Measurements from ENCODE around the gene CA10. TPM values are rescaled to one million over a fixed set of nuclear protein-coding genes. Genes with fewer than 3 reads are reported as not detected.

The CA10 gene
- total RNA-seq, 1 donor from 2014 or later, result not detected

- no peak for DNase-seq (ENCODE audit: low read depth)
Observed at GRCh38 chr17:51770027-51770759, 388.3 kb downstream of the CA10 start.

- DNase-seq (ENCODE audit: low read depth), result no peak
Observed at GRCh38 chr17:51769231-51769630, 389.3 kb downstream of the CA10 start.

DNA sequence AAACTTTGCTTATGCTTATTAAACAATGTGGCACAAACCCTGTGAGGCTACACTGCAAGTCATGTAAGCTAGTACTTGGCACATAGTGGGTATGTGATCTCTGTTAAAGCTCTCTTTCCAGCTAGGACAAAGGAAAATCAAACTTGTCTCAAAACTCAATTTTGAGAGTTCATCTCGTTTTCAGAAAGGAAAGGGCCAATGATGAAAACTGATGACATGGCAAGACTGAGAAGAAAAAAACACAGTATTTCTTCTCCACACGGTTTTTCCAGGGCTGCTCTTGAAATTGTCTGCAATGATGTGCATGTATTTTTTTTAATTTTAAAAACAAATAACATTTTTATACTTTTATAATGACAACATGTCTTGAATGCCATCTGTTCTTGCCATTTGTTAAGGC is 389.8 kb downstream of the CA10 start:
- no peak for DNase-seq (ENCODE audit: low read depth)

- no peak for DNase-seq (ENCODE audit: low read depth)
Observed at GRCh38 chr17:51767287-51767686, 391.2 kb downstream of the CA10 start.

- no peak for DNase-seq (ENCODE audit: low read depth)
Observed at GRCh38 chr17:51765282-51766135, 393.0 kb downstream of the CA10 start.

DNA sequence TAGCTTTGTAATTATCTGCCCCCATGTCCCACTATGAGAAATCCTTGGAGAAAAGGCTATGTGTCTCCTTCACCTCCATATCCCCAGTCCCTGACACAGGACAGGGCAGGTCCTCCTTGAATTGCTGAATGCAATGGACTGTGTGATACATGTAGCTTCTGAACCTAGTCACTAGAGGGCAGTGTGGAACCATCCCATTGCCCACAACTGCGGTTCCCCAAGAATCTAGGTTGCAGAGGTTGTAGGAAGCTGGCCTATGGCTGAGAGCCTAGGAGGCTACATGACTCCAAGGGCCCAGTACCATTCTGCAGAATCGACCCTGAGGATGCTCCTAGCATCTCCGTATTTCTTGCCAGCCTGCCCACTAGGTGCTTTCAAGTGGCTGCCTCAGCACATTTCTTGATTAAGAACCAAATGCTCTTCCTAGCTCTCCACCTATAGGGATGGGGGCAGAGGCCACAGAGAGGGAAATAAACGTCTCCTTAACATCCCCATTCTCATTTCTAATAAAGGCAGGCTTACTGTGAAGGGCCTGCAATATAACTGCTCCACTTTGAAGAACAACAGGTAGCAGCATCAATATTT is 394.0 kb downstream of the CA10 start:
- DNase-seq (ENCODE audit: low read depth), result peak; percentile 76

GRCh38 chr17:51763058-51763457 is 395.5 kb downstream of the CA10 start:
- no peak for DNase-seq (ENCODE audit: low read depth)

- DNase-seq (ENCODE audit: low read depth), result no peak
Observed at GRCh38 chr17:51761105-51761504, 397.4 kb downstream of the CA10 start.

- no peak for DNase-seq (ENCODE audit: low read depth)
Observed at GRCh38 chr17:51759260-51759659, 399.3 kb downstream of the CA10 start.

- DNase-seq (ENCODE audit: low read depth), result no peak
Observed at GRCh38 chr17:51751072-51751471, 407.4 kb downstream of the CA10 start.

DNA sequence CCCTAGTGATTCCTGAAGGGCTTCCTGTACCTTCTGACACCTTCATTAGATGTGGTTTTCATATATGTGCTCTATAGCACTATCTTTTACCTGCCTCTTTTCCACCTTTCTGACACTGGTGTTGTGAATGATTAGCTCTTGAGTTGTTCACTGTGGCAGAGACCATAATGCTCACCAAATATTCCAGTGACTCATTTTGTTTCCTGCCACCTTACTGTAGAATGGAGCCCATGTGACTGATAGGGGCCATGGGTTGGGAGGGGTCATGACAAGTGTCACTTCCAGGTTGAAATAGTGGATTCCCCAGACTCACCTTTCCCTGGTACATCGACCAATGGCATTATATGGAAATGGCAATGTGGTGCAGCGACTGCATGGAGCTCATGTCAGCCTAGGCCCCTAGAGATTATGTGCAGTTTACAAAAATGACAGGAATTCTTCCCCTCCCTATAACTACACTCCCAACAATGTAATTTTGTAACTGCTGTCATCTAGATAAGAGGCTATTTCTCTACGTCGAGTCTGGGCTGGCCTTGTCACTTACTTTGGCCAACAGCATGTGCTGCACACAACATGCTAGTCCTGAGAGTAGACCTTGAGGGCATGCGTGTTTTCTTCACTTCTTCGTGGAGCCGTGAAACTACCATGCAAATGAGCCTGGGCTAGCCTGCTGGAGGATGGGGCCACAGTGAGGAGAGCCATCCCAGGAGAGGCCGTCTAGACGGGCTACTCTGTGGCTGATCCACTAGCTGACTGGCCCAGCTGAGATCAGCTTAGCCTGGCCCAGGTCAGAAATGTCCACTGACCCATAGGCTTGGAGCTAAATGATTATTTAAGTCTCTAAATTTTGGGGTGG is 409.5 kb downstream of the CA10 start:
- no peak for DNase-seq (ENCODE audit: low read depth)

DNA sequence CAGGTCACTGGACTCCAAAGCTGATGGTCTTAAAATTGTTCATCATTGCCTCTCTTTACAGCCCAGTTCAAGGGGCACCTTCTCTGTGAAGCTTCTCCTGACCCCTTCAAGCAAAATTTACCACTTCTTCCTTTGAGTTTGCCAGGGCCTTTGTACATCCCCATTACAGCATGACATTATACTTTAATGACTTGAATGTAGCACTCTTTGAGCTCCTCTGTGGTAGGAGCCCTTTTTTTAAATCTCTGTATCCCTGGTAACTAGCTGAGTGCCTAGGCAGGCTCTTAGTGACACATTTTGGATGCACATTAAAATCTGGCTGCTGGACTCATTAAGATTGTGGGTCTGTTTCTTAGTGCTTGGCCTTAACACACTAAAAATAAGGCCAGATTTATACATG is 412.1 kb downstream of the CA10 start:
- DNase-seq (ENCODE audit: low read depth), result no peak

- no peak for DNase-seq (ENCODE audit: low read depth)
Observed at GRCh38 chr17:51745993-51746392, 412.5 kb downstream of the CA10 start.

GRCh38 chr17:51743477-51743876 is 415.0 kb downstream of the CA10 start:
- no peak for DNase-seq (ENCODE audit: low read depth)

- DNase-seq (ENCODE audit: low read depth), result no peak
Observed at GRCh38 chr17:51742571-51742970, 415.9 kb downstream of the CA10 start.

- DNase-seq (ENCODE audit: low read depth), result no peak
Observed at GRCh38 chr17:51741458-51741857, 417.1 kb downstream of the CA10 start.

DNA sequence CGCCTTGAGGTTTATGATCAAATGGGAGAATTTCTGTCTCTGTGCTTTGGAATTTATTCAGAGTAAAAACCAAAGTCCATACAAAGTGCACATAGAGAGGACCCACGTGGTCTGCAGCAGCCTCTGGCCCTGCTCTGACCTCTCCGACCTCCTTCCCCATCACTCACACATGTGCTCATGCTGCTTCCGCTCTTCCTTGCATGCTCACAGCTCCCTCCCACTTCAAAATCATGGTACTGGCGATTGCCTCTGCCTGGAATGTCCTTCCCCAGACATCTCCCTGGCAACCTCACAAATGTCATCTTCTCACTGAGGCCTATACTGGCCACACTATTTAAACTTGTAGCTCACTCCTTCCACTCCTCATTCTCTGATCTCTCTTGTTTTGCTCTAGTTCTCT is 418.0 kb downstream of the CA10 start:
- no peak for DNase-seq (ENCODE audit: low read depth)

- no peak for DNase-seq (ENCODE audit: low read depth)
Observed at GRCh38 chr17:51739245-51739886, 419.1 kb downstream of the CA10 start.

DNA sequence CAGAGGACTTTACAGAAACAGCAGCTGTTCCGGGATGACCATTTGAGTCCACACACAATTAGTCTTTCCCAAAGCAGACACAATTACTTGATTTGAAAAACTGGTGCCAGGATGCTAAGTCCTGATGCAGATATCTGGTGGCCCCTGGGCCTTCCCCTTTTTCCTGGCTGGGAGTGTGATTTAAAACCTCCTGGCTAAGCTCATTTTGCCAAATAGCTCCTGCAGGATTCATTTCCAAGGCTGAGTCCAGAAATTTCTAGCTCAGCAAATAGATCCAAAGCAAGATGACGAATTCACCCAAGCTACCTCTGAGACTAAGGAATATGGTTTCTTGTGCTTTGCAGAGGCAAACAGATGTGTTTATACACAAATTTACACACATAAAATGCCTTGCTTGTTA is 422.2 kb downstream of the CA10 start:
- DNase-seq (ENCODE audit: low read depth), result no peak

DNA sequence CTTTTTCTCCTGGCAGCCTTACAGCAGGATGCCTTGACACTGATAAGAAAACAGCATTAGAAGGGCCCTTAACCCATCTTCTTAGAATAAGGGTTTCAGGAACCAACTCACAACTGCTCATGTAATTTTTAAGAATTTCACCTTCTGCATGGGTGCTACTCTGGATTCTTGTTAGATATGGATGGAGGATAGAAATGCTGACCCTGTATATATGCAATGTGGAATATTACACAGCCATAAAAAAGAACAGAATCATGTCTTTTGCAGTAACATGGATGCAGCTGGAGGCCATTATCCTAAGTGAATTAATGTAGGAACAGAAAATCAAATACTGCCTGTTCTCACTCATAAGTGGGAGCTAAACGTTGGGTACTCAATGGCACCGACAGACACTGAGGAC is 423.5 kb downstream of the CA10 start:
- no peak for DNase-seq (ENCODE audit: low read depth)

DNA sequence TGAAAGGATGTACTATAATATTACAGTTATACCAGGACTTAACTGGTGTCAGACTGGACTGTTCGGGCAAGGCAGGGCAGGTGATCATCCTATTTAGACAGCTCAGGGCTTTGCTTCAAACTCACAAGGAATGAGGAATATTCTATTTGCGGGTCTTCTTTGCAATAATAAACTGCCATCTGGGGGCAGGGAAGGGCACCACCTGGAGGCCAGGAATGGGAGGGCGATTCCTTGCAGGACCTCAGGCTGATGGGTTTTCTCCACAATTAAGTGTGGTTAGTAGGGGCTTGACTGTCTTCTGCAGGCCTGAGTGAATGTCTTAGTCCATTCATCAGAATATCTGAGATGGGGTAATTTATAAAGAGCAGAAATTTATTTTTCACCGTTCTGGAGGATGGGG is 424.1 kb downstream of the CA10 start:
- DNase-seq (ENCODE audit: low read depth), result no peak

Measured in myocyte (in vitro differentiated cells).